ENCODE data around the gene UNC119.
A peak's percentile ranks its signal among the peaks of the same experiment; 100 is the strongest.

The UNC119 gene

GRCh38 chr17:28571361-28572122 is 19.1 kb upstream of the UNC119 start, which contains the start of gene PIGS:
Gene PIGS (minus strand): TSS chr17:28571524. CDS start chr17:28571496, 28 bp downstream.
- H3K27ac ChIP-seq (ENCODE audit: low read length), result peak within 1 kb of the TSS; percentile 1
- H3K36me3 ChIP-seq (ENCODE audit: insufficient read depth, low read depth, low read length), result peaks cover 13% of the 10 kb centered on the region
- H3K9ac ChIP-seq (ENCODE audit: low read depth, low read length), result peak within 1 kb of the TSS; percentile 86
- peaks cover 2% of the 10 kb centered on the region; the same call in 1 of the 2 replicates for H3K4me1 ChIP-seq (ENCODE audit: insufficient read depth, low read length)
- no peaks in the 10 kb centered on the region for H3K9me3 ChIP-seq (ENCODE audit: insufficient read depth, low read depth, low read length)
- peaks cover 23% of the 10 kb centered on the region for H3K27me3 ChIP-seq (ENCODE audit: insufficient read depth, low read length)
- H3K4me3 ChIP-seq (ENCODE audit: low read length), result peak within 1 kb of the TSS; percentile 88

GRCh38 chr17:28570716-28571360 is 18.4 kb upstream of the UNC119 start:
- Histone ChIP-seq H3K9me3 (ENCODE audit: insufficient read depth, low read depth, low read length) (no peaks in the 10 kb centered on the region), H3K27me3 (ENCODE audit: insufficient read depth, low read length) (peaks cover 20% of the 10 kb centered on the region), H3K4me3 (ENCODE audit: low read length) (peak overlapping the region; percentile 88), H3K4me1 (ENCODE audit: insufficient read depth, low read length) (peaks cover 2% of the 10 kb centered on the region; the same call in 1 of the 2 replicates), H3K9ac (ENCODE audit: low read depth, low read length) (peak overlapping the region; percentile 86; the same call in 1 of the 2 replicates), H3K36me3 (ENCODE audit: insufficient read depth, low read depth, low read length) (peaks cover 14% of the 10 kb centered on the region), H3K27ac (ENCODE audit: low read length) (peak overlapping the region; percentile 1)

GRCh38 chr17:28569446-28569845 is 17.0 kb upstream of the UNC119 start:
- H3K9me3 ChIP-seq (ENCODE audit: insufficient read depth, low read depth, low read length), result no peaks in the 10 kb centered on the region
- H3K27me3 ChIP-seq (ENCODE audit: insufficient read depth, low read length), result peaks cover 16% of the 10 kb centered on the region
- H3K4me1 ChIP-seq (ENCODE audit: insufficient read depth, low read length), result peaks cover 2% of the 10 kb centered on the region; the same call in 1 of the 2 replicates
- no peak overlapping the region for H3K9ac ChIP-seq (ENCODE audit: low read depth, low read length)
- H3K27ac ChIP-seq (ENCODE audit: low read length), result no peak overlapping the region
- H3K36me3 ChIP-seq (ENCODE audit: insufficient read depth, low read depth, low read length), result peaks cover 14% of the 10 kb centered on the region
- 0 out of 2 replicates have a peak overlapping the region, but pooled peaks have one; percentile 28 for H3K4me3 ChIP-seq (ENCODE audit: low read length)

- Histone ChIP-seq H3K27me3 (ENCODE audit: insufficient read depth, low read length) (peaks cover 9% of the 10 kb centered on the region), H3K4me1 (ENCODE audit: insufficient read depth, low read length) (peaks cover 2% of the 10 kb centered on the region; the same call in 1 of the 2 replicates), H3K36me3 (ENCODE audit: insufficient read depth, low read depth, low read length) (peaks cover 17% of the 10 kb centered on the region), H3K9me3 (ENCODE audit: insufficient read depth, low read depth, low read length) (no peaks in the 10 kb centered on the region), H3K9ac (ENCODE audit: low read depth, low read length) (no peak overlapping the region), H3K4me3 (ENCODE audit: low read length) (no peak overlapping the region), H3K27ac (ENCODE audit: low read length) (no peak overlapping the region)
Measured at GRCh38 chr17:28567604-28568003, 15.2 kb upstream of the UNC119 start.

GRCh38 chr17:28563475-28563874 is 11.1 kb upstream of the UNC119 start:
- Histone ChIP-seq H3K4me1 (ENCODE audit: insufficient read depth, low read length) (no peaks in the 10 kb centered on the region), H3K27ac (ENCODE audit: low read length) (no peak overlapping the region), H3K36me3 (ENCODE audit: insufficient read depth, low read depth, low read length) (peaks cover 36% of the 10 kb centered on the region), H3K27me3 (ENCODE audit: insufficient read depth, low read length) (no peaks in the 10 kb centered on the region), H3K4me3 (ENCODE audit: low read length) (no peak overlapping the region), H3K9me3 (ENCODE audit: insufficient read depth, low read depth, low read length) (no peaks in the 10 kb centered on the region), H3K9ac (ENCODE audit: low read depth, low read length) (no peak overlapping the region)

- no peak overlapping the region for H3K9ac ChIP-seq (ENCODE audit: low read depth, low read length)
- peaks cover 7% of the 10 kb centered on the region; the same call in 1 of the 2 replicates for H3K4me1 ChIP-seq (ENCODE audit: insufficient read depth, low read length)
- no peak overlapping the region for H3K27ac ChIP-seq (ENCODE audit: low read length)
- no peaks in the 10 kb centered on the region for H3K9me3 ChIP-seq (ENCODE audit: insufficient read depth, low read depth, low read length)
- H3K27me3 ChIP-seq (ENCODE audit: insufficient read depth, low read length), result peaks cover 6% of the 10 kb centered on the region; the same call in 1 of the 2 replicates
- H3K36me3 ChIP-seq (ENCODE audit: insufficient read depth, low read depth, low read length), result peaks cover 61% of the 10 kb centered on the region
- no peak overlapping the region for H3K4me3 ChIP-seq (ENCODE audit: low read length)
Measured at GRCh38 chr17:28555022-28555421, 2.6 kb upstream of the UNC119 start.

GRCh38 chr17:28554565-28554964 is 2.1 kb upstream of the UNC119 start:
- peaks cover 7% of the 10 kb centered on the region; the same call in 1 of the 2 replicates for H3K4me1 ChIP-seq (ENCODE audit: insufficient read depth, low read length)
- no peak overlapping the region for H3K27ac ChIP-seq (ENCODE audit: low read length)
- no peaks in the 10 kb centered on the region for H3K9me3 ChIP-seq (ENCODE audit: insufficient read depth, low read depth, low read length)
- H3K9ac ChIP-seq (ENCODE audit: low read depth, low read length), result no peak overlapping the region
- H3K27me3 ChIP-seq (ENCODE audit: insufficient read depth, low read length), result peaks cover 6% of the 10 kb centered on the region; the same call in 1 of the 2 replicates
- peaks cover 57% of the 10 kb centered on the region for H3K36me3 ChIP-seq (ENCODE audit: insufficient read depth, low read depth, low read length)
- no peak overlapping the region for H3K4me3 ChIP-seq (ENCODE audit: low read length)

GRCh38 chr17:28553000-28553505 is 629 bp upstream of the UNC119 start:
- Histone ChIP-seq H3K9me3 (ENCODE audit: insufficient read depth, low read depth, low read length) (no peaks in the 10 kb centered on the region), H3K4me3 (ENCODE audit: low read length) (peak overlapping the region; percentile 61), H3K27ac (ENCODE audit: low read length) (no peak overlapping the region), H3K9ac (ENCODE audit: low read depth, low read length) (no peak overlapping the region), H3K27me3 (ENCODE audit: insufficient read depth, low read length) (peaks cover 6% of the 10 kb centered on the region; the same call in 1 of the 2 replicates), H3K36me3 (ENCODE audit: insufficient read depth, low read depth, low read length) (peaks cover 48% of the 10 kb centered on the region), H3K4me1 (ENCODE audit: insufficient read depth, low read length) (peaks cover 7% of the 10 kb centered on the region; the same call in 1 of the 2 replicates)

GRCh38 chr17:28551421-28552175 is 826 bp downstream of the UNC119 start:
- Histone ChIP-seq H3K4me3 (ENCODE audit: low read length) (peak overlapping the region; percentile 80), H3K27me3 (ENCODE audit: insufficient read depth, low read length) (peaks cover 6% of the 10 kb centered on the region; the same call in 1 of the 2 replicates), H3K36me3 (ENCODE audit: insufficient read depth, low read depth, low read length) (peaks cover 44% of the 10 kb centered on the region), H3K27ac (ENCODE audit: low read length) (no peak overlapping the region), H3K9ac (ENCODE audit: low read depth, low read length) (peak overlapping the region; percentile 70; the same call in 1 of the 2 replicates), H3K4me1 (ENCODE audit: insufficient read depth, low read length) (peaks cover 7% of the 10 kb centered on the region; the same call in 1 of the 2 replicates), H3K9me3 (ENCODE audit: insufficient read depth, low read depth, low read length) (no peaks in the 10 kb centered on the region)

GRCh38 chr17:28550858-28551257 is 1.6 kb downstream of the UNC119 start:
- H3K4me3 ChIP-seq (ENCODE audit: low read length), result no peak overlapping the region
- peaks cover 6% of the 10 kb centered on the region; the same call in 1 of the 2 replicates for H3K27me3 ChIP-seq (ENCODE audit: insufficient read depth, low read length)
- H3K9me3 ChIP-seq (ENCODE audit: insufficient read depth, low read depth, low read length), result no peaks in the 10 kb centered on the region
- H3K9ac ChIP-seq (ENCODE audit: low read depth, low read length), result no peak overlapping the region
- no peak overlapping the region for H3K27ac ChIP-seq (ENCODE audit: low read length)
- peaks cover 41% of the 10 kb centered on the region for H3K36me3 ChIP-seq (ENCODE audit: insufficient read depth, low read depth, low read length)
- peaks cover 7% of the 10 kb centered on the region; the same call in 1 of the 2 replicates for H3K4me1 ChIP-seq (ENCODE audit: insufficient read depth, low read length)

All from iPS-20b (cell line).